HUES48 (cell line): ENCODE data around the gene MTF2.
"Not testable (repeated sequence)": the region's sequence is repeated elsewhere in the genome, so short reads cannot be mapped to it uniquely, and the experiment has no call there.

Experiments used
- H3K27ac ChIP-seq: one replicate; pipeline ENCODE4 v1.7.0; 2013; ENCODE audit warnings: low read depth, low read length, inconsistent platforms
- H3K27me3 ChIP-seq: 2 replicates; pipeline ENCODE4 v1.6.1; 2013; ENCODE audit warnings: mild to moderate bottlenecking, low read length; ENCODE audit not compliant: control insufficient read depth, insufficient read depth
- H3K36me3 ChIP-seq: 2 replicates; pipeline ENCODE4 v1.6.1; 2013; ENCODE audit warnings: low read length; ENCODE audit not compliant: control insufficient read depth, insufficient read depth
- H3K4me1 ChIP-seq: 2 replicates; pipeline ENCODE4 v1.6.1; 2013; ENCODE audit warnings: mild to moderate bottlenecking, low read length; ENCODE audit not compliant: control insufficient read depth, insufficient read depth
- H3K4me3 ChIP-seq: 2 replicates; pipeline ENCODE4 v1.5.1; 2013; ENCODE audit warnings: mild to moderate bottlenecking, low read depth, low read length
- H3K9ac ChIP-seq: 2 replicates; pipeline ENCODE4 v1.6.1; 2013; ENCODE audit warnings: mild to moderate bottlenecking, low read depth, low read length, moderate library complexity
- H3K9me3 ChIP-seq: 2 replicates; pipeline ENCODE4 v1.6.1; 2013; ENCODE audit warnings: low read length; ENCODE audit not compliant: control insufficient read depth, insufficient read depth

The MTF2 gene

DNA sequence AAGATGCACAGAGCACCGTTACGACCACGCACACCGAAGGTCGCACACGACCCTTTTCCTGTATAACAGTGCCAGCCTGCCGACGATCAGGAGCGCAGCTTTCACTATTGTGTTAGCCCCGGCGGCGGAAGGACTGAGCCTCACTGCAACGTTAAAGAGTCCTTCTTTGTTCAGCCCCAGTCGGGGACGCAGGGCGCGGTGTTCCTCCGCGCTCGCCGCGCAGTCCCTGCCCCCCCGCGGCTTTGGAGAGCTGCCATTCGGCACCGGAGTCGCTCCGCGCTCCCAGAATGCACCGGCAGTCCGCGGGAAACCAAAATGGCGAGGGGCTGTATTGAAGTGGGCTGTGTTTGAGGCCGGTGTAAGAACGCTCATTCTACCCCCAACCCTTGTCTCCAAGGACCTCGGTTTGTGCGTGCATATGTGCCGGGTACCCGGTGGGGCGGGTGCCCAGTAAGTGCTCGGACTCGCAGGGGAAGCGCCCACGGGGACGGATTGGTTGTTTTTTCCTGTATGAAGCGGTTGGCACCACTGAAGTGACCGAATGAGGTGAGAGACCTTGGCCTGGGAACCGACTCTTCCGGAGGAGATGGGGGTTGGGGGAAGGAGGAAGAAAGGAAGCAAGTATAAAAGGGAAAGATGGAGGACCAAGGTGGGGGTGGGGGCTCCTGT lies at the start of gene MTF2:
MTF2 (plus strand) TSS at position 298 of the 669 bp plus-strand sequence; CDS start at position 542, 244 bp downstream.
- peaks cover 6% of the 10 kb centered on the region; the same call in 1 of the 2 replicates for H3K9me3 ChIP-seq
- peak within 1 kb of the TSS; percentile 82 for H3K4me3 ChIP-seq
- peak within 1 kb of the TSS; percentile 92 for H3K9ac ChIP-seq
- H3K4me1 ChIP-seq = peaks cover 14% of the 10 kb centered on the region
- H3K36me3 ChIP-seq = peaks cover 27% of the 10 kb centered on the region
- H3K27ac ChIP-seq = peak within 1 kb of the TSS; percentile 94
- H3K27me3 ChIP-seq = no peaks in the 10 kb centered on the region

DNA sequence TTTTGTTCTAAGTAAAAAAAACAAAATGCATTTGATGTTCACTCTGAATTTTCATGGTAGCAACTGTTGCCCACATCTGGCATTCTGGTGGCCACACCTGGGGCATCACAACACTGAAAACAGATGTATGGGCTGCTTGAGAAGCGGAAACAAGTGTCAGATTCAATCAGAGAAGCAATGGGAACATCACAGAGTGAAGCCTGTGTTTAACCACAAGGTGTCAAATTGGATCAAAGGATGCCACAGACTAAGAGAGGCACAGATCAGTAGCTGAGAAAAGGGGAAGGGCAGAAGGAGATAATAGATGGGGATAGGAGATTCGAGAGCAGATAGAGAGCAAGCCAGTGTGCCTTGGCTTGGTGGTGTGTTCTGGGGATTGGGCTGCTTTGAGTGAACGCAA lies 49.8 kb upstream of the MTF2 start:
- H3K4me1 ChIP-seq = no peaks in the 10 kb centered on the region
- H3K27ac ChIP-seq = no peak overlapping the region
- H3K9ac ChIP-seq = no peak overlapping the region

DNA sequence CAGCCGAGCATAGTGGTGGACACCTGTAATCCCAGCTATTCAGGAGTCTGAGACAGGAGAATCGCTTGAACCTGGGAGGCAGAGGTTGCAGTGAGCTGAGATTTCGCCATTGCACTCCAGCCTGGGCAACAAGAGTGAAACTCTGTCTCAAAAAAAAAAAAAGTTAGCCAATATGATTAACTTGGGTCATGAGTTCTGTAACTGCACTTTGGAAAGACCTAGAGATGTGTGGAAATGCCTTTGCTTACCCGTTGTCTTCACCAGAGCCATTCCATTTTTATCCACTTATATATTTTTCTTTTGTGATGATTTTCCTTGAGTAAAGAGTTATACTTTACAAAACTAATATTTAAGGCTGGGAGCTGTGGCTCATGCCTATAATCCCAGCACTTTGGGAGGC lies 48.9 kb upstream of the MTF2 start:
- not testable (repeated sequence) for H3K27me3 ChIP-seq, H3K9ac ChIP-seq, H3K36me3 ChIP-seq, H3K9me3 ChIP-seq, H3K4me3 ChIP-seq, H3K27ac ChIP-seq, H3K4me1 ChIP-seq

More for the DNA sequence above, 49.8 kb upstream of the MTF2 start:
- no peaks in the 10 kb centered on the region for H3K27me3 ChIP-seq
- H3K36me3 ChIP-seq = no peaks in the 10 kb centered on the region
- H3K4me3 ChIP-seq = no peak overlapping the region
- H3K9me3 ChIP-seq = no peaks in the 10 kb centered on the region

DNA sequence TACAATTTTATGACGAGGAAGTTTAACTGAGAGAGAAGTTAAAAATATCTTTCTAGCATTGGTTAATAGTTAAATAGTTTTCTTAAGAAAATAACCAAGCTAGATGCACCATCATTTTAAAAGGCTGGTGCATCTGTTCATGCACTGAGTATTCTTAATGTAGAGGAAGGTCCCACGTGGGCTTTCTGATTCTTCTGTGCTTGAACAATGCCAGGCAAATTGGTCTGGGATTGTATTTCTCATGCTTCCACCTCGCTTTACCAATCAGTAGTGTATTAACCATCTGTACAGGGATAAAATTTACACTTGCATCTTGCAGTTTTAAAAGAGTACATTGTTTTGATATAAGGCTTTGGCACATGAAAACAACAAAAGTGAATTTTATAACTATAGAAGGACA lies 47.4 kb upstream of the MTF2 start:
- Histone ChIP-seq H3K27me3 (no peaks in the 10 kb centered on the region), H3K9me3 (no peaks in the 10 kb centered on the region), H3K27ac (no peak overlapping the region), H3K4me1 (no peaks in the 10 kb centered on the region), H3K9ac (no peak overlapping the region), H3K4me3 (no peak overlapping the region), H3K36me3 (no peaks in the 10 kb centered on the region)

DNA sequence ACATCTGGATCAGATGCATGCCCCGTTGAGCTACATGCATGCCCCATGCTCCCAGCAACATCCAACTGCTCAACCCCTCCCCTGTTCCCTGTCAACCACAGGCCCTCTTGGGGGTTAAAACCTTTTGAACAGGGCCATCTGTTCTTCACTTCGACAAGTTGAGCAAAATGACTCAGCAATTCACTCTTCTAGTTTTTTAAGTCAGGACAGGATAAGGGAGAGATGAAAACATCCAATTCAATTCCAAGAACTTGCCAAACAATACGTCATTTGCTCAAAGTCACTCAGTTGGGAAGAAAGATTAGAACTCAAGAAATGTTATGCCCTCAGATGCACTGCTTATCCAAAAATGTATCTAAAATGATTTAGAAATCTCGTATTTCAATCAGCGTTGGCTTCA lies 46.1 kb upstream of the MTF2 start:
- H3K36me3 ChIP-seq = no peaks in the 10 kb centered on the region
- no peak overlapping the region for H3K4me3 ChIP-seq
- H3K4me1 ChIP-seq = no peaks in the 10 kb centered on the region
- H3K9ac ChIP-seq = no peak overlapping the region
- no peak overlapping the region for H3K27ac ChIP-seq
- no peaks in the 10 kb centered on the region for H3K9me3 ChIP-seq
- no peaks in the 10 kb centered on the region for H3K27me3 ChIP-seq

DNA sequence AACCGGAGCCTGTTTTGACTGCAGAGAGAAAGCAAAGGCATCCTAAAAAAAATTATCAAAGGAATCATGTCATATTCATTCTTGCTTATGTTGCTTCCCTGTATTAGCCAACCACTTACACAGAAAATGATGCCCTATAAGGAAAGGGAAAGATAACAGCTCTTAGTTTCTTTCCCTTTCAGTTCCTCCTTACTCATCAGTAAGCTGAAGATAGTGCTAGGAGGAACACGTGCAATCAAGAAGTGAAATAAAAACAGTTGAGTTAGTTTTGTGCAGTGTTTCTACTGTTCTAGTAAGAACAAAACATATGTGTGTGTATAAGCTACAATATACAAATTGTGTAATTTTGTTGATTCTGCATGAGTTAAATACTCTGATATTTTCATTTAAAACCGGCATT lies 45.3 kb upstream of the MTF2 start:
- no peak overlapping the region for H3K4me3 ChIP-seq
- no peaks in the 10 kb centered on the region for H3K4me1 ChIP-seq
- H3K9ac ChIP-seq = no peak overlapping the region
- no peaks in the 10 kb centered on the region for H3K27me3 ChIP-seq
- H3K27ac ChIP-seq = no peak overlapping the region
- no peaks in the 10 kb centered on the region for H3K36me3 ChIP-seq
- no peaks in the 10 kb centered on the region for H3K9me3 ChIP-seq

DNA sequence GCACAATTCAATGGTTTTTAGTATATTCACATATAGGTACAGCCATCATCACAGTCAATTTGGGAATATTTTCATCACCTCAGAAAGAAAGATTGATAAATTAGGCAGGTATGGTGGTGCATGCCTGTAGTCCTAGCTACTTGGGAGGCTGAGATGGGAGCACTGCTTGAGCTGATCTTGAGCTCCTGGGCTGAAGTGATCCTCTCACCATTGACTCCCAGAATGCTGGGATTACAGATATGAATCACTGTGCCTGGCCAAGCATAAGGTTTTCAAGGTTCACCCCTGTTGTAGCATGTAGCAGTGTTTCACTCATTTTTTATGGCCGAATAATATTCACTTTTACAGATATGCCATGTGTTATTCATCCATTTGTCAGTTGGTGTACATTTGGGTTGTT lies 44.7 kb upstream of the MTF2 start:
- no peak overlapping the region for H3K4me3 ChIP-seq
- H3K36me3 ChIP-seq = no peaks in the 10 kb centered on the region
- no peaks in the 10 kb centered on the region for H3K27me3 ChIP-seq
- no peaks in the 10 kb centered on the region for H3K4me1 ChIP-seq
- H3K9me3 ChIP-seq = no peaks in the 10 kb centered on the region
- no peak overlapping the region for H3K27ac ChIP-seq
- no peak overlapping the region for H3K9ac ChIP-seq

DNA sequence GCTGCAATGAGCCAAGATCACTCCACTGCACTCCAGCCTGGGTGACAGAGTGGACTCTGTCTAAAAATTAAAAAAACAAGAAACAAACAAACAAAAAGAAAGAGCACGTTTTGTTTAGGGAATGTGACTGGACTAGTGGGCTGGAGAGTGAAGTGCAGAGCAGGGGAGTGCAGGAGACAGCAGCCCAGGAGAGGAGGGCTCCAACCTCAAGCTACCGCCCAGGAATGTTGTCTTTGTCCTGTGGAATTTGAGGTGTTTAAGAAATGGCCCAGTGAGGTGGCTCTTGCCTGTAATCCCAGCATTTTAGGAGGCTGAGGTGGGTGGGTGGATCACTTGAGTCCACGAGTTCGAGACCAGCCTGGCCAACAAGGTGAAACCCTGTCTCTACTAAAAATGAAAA lies 42.4 kb upstream of the MTF2 start:
- no peaks in the 10 kb centered on the region for H3K27me3 ChIP-seq
- H3K9ac ChIP-seq = no peak overlapping the region
- no peaks in the 10 kb centered on the region for H3K4me1 ChIP-seq
- H3K27ac ChIP-seq = no peak overlapping the region
- no peaks in the 10 kb centered on the region for H3K9me3 ChIP-seq
- no peak overlapping the region for H3K4me3 ChIP-seq
- no peaks in the 10 kb centered on the region for H3K36me3 ChIP-seq

DNA sequence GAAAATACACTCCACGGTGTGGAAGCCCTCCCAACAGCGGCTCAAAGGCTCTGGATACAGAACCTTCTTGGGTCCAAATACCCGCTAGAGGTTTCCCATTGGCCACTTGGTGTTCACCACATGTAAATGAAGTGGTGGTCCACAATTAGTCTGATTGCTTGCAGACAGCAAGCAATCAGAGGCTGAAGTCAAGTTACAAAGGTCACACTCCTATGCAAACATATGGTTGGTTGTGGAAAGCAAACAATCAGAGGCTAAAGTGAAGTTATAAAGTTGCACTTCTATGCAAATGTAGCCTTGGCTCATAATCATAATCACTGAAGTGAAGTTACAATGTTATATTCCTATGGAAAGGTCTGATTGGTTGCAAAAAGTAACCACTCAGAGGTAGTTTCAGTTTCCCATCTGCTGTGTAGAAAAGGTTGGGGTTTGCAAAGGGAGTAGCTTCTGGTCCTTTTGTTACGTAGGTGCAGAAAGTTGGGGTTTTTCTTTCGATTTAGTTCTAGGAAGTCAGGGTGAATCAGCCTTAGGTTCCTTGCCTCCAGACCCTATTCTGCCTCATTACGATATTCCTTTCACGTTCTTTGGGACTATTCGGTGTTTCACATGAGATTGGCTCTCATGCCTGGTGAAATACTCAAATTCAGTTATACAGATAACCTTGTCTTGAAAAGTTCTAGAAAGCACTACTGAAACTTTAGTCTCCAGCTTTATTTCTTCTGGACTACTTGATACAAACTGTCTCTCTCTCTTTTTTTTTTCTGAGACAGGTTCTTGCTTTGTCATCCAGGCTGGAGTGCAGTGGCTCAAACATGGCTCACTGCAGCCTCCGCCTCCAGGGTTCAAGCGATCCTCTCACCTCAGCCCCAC lies 36.7 kb upstream of the MTF2 start:
- no peak overlapping the region for H3K9ac ChIP-seq
- no peaks in the 10 kb centered on the region for H3K9me3 ChIP-seq
- H3K27me3 ChIP-seq = no peaks in the 10 kb centered on the region
- no peaks in the 10 kb centered on the region for H3K36me3 ChIP-seq
- no peaks in the 10 kb centered on the region for H3K4me1 ChIP-seq
- H3K4me3 ChIP-seq = no peak overlapping the region
- H3K27ac ChIP-seq = no peak overlapping the region

DNA sequence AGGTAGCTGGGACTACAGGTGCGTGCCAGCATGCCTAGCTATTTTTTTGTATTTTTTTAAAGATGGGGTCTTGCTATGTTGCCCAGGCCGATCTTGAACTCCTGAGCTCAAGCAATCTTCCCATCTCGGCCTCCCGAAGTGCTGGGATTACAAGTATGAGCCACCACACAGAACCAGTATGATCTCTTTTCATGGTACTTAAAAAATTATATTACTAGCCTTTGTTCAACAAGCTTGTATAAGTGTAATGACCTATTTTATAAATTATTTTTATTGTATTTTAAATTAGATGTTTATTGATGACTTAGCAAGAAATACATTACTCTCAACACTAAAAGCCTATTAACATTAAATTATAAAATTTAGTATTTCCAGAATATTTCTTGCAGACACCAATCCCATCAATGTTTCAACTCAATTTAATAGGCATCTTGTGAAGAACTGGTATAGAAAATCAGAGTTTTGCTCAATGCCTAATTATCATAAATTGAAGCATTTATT lies 36.0 kb upstream of the MTF2 start:
- Histone ChIP-seq H3K36me3 (no peaks in the 10 kb centered on the region), H3K4me3 (no peak overlapping the region), H3K4me1 (no peaks in the 10 kb centered on the region), H3K9ac (no peak overlapping the region), H3K9me3 (no peaks in the 10 kb centered on the region), H3K27ac (no peak overlapping the region), H3K27me3 (no peaks in the 10 kb centered on the region)

DNA sequence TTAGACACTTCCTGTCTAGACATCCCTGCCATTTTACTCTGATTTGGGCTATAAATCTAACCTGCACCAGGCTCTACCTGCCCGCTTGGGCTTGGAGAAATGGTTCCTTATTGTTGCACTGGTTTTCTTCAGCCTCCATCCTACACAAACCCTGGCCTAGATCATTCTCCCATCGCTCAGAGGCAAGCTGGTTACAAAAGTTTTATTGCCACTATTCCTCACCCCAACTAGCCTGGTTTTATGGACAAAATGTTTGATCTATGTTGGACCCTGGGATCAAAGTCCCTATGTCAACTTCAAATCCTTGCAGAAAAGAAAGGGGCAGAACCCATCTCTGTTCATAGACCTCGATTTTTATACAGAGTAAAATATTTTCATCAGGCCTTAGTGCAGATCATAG lies 31.5 kb upstream of the MTF2 start:
- H3K4me3 ChIP-seq = no peak overlapping the region
- no peak overlapping the region for H3K9ac ChIP-seq
- no peaks in the 10 kb centered on the region for H3K36me3 ChIP-seq
- H3K4me1 ChIP-seq = no peaks in the 10 kb centered on the region
- no peaks in the 10 kb centered on the region for H3K27me3 ChIP-seq
- no peaks in the 10 kb centered on the region for H3K9me3 ChIP-seq
- no peak overlapping the region for H3K27ac ChIP-seq
